Activated CD4-positive, alpha-beta T cell treated with anti-CD3 and anti-CD28 coated beads, Interleukin-2, amount 50 U/mL, for 48 hours (primary cell): ENCODE results near the gene PDE8A.

ENCODE experiments used
- DNase-seq, 2 experiments: peaks; one replicate each; pipeline ENCODE4 v3.0.0-alpha.2; 2020

PDE8A gene

DNA sequence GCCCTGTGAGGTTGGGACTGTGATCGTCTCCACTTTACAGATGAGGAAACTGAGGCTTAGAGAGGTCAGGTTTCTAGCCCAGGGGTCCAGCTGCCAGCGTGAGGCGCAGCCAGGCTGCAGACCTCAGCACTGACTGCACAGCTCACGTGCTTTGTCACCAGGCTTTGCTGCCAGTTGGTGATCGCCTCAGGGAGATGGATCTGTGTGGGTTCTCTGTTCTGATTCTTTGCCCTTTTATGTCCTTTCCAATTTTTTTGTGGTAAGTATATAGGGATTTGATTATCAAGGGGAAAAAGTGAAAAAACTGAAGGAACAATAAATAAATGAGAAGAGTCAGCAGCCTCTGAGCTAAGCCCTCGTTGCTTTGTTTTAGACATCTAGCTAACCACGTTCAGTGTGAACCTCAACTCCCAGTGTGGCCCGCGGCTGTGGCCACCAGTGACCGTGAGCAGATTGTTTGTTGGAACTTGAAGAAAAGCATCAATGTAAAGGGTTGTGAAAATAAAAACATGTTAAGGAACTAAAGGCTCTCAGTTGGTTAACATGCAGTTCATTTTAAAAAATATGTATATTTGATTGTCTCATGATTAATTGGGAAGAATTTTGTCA, 117.6 kb downstream of the PDE8A start:
- DNase-seq = no peak

DNA sequence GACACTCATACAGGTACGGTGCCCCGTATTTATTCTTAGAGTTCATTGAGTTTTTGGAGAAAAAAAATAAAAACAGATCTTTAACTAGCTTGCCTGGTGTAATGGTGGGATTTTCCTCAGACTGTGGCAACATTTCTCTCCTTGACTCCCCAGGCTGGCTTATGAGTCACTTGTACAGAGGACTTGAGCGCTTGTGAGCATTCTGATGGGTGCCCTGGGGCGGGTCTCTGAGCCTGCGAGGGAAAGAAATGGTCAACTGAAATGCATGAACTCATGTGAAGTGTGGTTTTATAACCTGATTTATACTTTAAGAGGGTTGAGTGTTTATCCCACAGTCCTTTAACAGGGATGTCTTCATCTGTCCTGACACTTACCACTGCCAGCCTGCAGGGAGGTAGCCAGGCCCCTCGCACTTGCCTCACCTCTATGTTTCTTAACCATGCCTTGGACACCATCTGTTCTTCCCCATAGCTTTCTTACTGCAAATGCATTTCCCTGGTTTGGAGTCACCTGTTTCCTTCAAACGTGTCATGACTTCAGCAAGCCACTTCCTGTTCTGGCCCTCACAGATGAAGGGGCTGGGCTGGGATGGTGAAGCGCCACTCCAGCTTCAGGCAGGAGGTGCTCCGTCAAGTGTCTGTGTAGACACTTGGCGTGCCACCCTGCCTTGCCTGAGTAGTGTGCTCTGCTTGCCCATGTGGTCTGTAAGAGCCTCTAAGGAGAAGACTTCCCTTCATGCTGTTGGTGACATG, 118.7 kb downstream of the PDE8A start:
- DNase-seq = no peak

DNA sequence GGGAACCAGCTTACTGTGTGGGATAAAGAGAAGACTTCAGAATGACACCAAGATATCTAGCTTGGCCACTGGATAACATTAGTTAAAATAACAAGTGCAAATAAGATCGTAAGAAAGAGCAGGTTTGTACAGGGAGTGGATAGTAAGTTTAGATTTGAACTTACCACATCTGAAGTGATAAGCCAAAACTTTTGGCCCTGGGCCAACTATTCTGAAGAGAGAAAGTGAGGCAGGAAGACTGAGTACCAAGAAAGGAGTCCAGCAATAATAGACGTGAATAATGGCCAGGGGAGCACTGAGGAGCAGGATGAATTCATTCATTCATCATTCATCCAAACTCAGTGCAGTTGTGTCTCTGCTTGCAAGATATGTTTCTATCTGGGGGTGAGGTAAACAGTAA, 122.9 kb downstream of the PDE8A start:
- no peak for DNase-seq

DNA sequence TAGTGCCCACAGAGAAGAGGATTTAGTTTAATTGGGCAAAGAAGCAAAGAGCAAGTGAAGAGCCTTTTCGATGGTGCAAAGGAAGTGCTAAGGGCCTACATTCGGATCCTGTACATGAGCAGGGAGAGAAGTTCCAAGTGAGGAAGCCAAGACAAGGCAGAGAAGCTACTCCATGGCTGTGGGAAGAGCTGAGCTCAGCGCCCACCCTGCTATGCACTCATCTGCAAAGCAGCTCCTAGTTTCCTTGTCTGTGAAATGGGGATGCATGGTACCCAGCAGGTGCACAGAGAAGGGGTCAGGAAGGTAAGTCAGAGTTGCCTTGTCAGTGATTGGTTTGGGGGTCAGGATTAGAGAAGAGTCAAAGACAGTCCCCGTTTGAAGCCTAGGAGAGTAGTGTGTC, 126.5 kb downstream of the PDE8A start:
- no peak for DNase-seq

DNA sequence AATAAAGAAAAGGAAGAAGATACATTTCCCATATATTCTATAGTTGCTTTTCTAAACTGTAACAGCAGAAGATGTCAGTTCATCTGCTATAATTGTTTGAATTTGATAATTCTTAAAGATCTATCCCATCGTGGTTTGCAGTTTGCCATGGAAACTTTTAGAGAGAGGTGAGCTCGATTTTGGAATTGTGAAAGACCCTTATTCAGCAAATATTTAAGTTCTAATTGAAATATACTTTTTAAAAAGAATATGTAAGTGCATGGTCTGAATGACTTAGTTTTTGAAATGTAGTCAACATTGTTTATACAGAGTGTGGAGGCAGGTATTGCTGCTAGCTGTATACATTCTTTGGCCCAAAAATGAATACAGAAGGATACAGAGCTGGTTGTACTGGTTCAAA, 127.7 kb downstream of the PDE8A start:
- DNase-seq = no peak

DNA sequence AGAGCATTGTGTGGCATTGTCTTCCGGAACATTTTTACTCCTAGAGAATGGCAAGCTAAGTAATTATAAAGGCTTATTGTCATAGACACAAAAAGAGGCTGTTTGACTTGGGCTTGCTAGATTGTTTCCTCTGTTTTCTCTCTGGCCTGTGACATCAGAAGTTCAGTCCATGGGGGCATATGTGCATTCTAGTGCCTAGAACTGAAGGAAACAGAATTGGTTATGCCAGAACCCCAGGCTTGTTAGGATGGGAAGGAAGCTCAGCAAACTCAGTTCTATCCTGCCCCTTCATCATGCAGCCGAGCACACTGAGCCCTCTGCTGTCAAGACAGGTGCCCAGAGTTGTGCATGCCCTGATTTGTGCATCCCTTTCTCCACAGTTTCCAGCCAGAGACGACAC, 131.3 kb downstream of the PDE8A start:
- no peak for DNase-seq

DNA sequence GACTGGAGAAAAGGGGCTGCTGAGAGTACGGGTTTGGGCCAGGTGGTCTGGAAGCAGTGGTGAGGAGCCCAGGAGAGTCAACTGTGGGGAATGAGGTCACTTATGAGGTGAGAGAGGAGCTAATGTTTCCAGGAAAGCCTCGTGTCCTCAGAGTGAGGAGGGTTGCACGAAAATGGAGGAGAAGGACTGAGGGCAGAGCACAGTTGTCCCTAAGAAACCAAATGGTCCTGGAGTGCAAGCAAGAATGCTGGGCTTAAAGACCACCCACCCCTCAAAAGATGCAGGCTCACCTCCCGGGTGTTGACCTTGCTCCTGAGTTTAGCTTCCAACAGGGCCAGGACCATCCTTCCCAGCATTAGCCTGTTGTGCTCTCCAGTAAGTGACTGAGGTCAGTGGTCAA, 133.2 kb downstream of the PDE8A start:
- no peak for DNase-seq

DNA sequence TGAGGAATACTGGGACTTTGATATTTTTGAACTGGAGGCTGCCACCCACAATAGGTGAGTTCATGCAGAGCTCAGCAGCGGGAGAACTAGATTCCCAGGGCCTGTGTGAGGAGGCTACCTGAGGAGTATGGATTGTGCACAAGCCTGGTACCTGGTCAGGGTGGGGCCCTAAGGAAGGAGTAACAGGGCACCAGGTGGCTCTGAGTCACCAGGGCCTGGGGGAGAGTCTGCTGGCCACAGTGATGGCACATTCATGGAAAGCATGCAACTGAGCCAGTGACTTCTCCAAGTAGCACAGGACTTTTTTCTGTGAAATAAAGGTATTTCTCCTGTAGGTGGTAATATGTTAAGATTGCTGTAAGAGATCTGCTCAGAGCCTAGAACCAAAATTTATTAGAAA, 134.4 kb downstream of the PDE8A start:
- DNase-seq = no peak

DNA sequence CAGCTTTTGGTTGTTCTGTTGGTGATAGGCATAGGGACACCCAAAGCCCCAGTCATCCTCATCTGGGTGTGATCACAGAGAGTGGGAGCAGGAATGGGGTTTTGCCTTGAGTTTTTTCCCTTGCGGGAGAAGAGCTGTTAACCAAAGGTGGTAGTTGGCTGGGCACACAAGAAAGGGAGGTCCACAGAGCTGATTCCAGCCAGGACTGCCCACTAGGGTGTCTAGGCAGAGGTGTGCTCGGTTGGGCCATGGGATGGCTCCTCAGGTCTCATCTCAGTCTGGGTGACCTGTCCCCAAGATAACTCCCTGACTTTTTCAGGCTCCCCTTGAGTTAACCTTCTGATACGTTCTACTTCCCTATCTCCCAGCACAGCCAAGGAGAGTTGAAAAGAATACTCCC, 134.8 kb downstream of the PDE8A start:
- no peak for DNase-seq

DNA sequence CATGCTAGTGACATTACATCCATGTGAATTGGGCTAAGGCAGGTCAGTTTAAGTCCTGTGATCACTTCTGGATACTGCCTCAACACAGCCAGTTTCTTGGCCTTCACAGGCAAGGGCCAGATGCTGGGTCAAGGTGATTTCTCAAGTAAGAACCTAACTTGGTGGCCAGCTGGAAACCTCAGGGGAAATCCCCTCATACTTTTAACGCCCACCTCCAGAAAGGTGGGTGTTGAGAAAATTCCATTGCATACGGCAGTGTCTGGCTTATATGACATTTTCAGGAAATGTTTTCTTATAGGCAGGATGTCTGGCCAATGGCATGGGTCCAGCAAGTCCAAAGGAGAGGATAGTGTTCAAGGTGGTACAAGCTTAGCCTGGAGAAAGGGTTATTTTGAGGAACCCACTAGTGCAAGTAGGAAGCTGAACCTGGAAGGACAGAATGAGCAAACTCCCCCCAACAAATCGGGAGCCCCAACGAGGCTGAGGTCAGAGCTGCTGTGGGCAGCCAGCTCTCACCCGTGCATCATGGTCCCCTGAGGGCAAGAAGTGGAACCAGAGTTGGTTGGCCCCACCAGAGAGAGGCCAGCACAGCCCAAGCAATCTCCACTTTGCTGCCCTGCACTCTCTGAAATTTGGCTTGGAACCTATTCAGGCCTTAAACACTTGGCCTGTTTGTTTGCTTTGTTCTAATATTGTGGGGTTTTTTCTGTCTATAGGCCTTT, 135.4 kb downstream of the PDE8A start:
- peak in 1 of 2 experiments; percentile 8 for DNase-seq

DNA sequence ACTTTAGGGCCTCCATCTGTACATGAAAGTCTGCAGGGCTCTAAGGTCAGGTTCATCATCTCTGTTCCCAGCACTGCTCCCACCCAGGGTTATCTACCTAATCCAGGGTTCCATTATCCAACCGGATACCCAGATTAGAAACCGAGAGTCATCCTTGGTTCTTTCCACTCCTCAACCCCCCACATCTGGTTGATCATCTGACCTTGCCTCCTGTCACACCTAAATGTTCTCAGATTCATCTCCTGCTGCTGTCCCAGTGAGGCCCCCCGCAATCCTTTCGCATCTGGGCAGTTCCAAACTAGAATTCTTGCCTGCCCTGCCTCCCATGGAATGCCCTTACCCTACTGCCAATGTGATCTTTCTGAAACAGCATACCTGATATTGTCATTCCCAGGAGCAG, 136.5 kb downstream of the PDE8A start:
- DNase-seq = no peak

DNA sequence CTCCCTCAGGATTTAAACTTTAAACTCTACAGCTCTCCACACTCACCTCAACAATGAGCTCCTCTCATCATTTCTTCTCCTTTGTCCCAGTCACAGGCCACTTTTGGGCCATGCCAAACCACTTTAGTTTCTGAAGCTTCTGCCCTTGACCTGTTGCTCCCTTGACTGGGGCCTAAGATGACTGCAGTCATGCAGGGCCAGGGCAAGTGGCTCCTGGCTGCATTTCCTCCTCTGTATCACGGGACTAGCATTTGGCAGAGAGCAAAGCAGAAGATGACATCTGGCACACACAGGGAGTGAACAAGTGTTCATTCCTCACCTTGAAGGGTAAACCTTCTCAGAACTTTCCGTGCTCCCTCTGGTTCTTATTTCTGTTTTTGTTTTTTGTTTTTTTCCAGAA, 136.9 kb downstream of the PDE8A start:
- no peak for DNase-seq

DNA sequence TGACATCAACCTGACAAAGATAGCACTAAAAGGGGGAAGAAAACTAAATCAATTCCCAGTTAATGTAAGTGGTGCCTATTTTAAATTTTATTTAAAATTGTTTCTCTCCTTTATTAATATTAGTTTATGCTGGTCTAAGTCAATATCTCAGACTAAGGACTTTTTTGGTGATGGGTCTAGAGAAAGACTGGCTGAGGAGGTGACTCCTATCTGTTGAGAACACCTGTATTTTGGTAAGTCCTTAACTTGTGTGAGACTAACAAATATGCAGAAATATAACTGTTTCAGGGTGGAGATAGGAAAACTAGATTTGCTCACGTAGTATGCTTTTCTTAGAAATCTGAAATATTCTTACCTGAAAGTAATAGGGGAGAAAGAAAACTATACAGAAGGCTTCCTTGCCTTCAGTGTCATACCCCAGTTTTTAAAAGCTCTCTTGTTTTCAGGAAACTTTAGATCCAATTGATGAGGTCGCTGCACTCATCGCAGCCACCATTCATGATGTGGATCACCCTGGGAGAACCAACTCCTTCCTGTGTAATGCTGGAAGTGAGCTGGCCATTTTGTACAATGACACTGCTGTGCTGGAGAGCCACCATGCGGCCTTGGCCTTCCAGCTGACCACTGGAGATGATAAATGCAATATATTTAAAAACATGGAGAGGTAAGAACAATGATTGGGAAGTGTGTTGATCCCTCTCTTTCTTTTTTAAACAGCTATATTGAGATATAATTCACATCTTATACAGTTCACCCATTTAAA, 138.9 kb downstream of the PDE8A start:
- DNase-seq = no peak

DNA sequence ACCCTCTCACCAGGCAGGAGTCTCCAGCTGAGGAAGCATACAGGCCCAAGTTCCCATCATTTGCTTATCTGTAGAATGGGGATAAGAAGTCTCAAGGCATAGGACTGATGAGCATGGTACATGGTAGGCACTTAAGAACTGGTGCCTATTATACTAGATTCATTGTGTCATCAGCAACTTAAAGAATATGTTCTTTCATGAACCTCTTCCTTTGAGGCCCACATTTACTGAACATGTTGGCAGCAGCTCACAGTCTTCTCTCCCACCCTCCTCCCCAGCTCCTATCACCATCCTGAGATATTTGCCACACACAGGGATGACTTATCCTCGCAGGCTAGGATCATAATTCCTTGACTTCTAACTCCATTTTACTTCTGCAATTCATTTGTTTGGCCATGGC, 142.5 kb downstream of the PDE8A start:
- no peak for DNase-seq

DNA sequence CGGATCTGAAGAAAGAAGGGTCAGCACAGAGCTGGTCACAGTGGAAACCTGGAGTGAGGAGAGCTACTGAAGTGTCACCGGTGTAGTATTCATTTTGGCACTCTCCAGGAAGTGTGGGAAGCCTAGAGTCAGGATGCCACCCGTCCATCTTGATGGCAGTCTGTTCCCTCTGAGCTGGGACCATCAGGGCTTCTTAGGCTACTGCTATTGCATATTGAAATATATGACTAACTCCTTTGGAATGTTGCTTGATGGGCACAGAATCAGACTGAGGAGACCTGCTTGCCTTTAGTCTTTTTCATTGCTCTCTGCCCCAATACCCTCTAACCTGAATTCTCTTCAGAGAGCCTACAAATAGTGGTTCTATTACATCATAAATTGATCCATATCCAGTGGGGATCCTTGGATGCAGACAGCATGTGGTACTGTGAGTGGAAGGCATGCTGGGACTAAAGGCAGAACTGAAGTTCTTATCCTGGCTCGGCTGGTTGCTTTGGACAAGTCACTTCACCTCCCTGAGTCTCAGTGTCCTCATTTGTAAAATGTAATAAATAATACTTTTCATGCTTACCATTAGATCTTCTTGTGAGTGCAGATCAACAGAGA, 143.5 kb downstream of the PDE8A start:
- no peak for DNase-seq

DNA sequence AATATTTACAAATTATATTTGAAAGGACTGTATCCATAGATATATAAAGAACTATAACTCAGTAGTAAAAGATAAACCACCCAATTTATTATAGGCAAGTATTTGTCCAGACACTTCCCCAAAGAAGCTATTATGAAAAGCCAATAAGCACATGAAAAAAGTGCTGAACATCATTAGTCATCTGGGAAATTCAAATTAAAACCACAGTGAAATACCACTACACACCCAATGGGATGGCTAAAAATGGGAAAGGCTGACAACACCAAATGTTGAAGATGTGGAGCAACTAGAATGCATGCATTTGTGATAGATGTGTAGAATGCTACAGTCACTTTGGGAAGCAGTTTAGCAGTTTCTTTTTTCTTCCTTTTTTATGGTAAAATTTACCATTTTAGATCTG, 147.0 kb downstream of the PDE8A start:
- no peak for DNase-seq

DNA sequence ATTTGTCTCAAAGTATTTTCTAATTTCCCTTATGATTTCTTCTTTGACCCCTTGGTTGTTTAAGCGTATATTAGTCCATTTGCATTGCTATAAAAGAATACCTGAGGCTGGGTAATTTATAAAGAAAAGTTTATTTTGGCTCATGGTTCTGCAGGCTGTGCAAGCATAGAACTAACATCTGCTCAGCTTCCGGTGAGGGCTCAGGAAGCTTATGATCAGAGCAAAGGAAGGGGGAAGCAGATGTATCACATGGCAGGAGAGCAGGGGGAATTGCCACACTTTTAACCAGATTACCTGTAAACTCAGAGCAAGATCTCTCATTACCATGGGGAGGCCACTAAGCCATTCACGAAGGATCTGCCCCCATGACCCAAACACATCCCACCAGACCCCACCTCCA, 148.2 kb downstream of the PDE8A start:
- DNase-seq = no peak

DNA sequence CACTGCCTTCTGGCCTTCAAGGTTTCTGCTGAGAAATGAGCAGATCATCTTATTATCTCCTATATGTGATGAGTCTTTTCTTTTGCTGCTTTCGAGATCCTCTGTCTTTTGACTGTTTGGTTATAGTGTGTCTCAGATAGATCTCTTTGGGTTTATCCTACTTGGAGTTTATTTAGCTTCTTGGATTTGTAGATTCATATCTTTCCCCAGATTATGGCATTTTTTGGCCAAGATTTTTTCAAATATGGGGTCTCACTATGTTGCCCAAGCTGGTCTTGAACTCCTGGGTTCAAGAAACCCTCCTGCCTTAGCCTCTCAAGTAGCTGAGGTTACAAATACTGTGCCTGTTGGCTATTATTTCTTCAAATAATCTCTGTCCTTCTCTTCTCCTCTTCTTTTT, 150.3 kb downstream of the PDE8A start:
- no peak for DNase-seq

DNA sequence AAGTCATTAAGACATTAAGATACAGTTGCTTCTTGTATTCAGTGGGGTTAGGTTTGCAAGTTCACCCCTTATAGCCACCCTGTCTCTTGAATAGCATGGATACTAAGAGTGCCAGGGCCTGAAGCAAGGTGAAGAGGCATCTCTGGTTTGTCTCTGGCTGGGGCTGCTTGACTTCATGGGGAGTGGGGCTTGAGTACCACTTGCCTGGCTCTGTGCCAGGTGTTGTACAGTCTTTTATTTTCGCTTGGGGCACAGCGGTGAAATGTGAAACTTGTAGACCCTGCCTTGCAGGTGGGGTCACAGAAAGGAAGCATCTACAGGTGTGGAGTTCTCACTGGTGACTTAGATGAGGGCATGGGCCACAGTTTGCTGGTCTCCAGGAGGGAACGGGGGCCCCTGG, 152.1 kb downstream of the PDE8A start:
- no peak for DNase-seq

DNA sequence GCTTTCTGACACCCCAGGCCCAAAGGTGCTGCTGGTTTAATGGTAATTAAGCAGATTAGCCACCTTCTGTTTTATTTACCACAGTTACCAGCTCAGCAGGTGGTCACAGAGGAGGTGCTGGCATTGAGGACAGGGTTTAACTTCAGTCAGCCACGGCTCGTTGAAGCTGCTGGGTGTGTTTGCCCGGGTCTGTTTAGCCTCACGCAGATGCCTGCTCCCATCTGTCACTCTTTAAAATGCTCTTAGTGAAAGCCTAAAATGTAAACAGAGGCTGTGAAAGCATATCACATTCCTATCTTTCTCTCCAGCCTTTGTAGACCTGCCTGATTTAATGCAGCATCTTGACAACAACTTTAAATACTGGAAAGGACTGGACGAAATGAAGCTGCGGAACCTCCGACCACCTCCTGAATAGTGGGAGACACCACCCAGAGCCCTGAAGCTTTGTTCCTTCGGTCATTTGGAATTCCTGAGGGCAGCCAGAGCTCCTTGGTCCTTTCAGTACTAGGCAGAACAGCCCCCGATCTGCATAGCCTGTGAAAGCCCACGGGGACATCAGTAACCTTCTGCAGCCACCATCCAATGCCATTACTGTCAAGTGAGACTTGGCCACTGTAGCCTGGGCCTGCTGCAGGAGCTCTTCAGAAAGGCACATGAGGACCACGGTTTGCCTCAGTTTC, 156.0 kb downstream of the PDE8A start:
- DNase-seq = no peak

DNA sequence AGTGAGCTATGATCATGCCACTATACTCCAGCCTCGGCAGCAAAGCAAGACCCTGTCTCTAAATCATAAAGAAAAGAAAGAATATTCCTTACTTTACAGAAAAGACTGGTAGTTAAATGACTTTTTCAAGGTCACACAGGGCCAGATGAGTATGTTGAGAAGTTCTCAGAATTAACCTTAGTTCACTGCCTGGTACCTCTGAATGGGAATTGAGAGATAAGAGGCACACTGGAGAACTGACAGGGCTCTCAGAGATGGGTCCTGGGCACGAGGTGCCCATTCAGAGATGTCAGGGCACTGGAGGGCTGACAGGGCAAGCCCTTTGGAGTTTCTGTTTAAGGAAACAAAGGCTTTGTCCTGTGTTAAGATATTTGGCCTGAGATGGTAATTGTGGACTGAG, 157.7 kb downstream of the PDE8A start:
- DNase-seq = no peak

DNA sequence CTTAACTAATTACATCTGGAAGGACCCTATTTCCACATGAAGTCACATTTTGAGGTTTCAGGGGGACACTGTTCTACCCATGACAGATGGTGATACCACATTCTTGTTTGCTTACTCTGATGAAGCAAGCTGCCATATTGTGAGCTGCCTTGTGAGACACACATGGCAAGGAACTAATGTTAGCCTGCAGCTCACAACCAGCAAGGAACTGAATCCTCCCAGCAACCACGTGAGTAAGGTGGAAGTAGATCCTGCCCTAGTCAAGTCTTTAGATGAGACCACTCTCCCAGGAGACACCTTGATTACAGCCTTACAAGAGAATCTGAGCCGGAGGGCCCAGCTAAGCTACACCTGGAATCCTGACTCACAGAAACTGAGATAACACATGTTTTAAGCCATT, 160.1 kb downstream of the PDE8A start:
- DNase-seq = no peak

DNA sequence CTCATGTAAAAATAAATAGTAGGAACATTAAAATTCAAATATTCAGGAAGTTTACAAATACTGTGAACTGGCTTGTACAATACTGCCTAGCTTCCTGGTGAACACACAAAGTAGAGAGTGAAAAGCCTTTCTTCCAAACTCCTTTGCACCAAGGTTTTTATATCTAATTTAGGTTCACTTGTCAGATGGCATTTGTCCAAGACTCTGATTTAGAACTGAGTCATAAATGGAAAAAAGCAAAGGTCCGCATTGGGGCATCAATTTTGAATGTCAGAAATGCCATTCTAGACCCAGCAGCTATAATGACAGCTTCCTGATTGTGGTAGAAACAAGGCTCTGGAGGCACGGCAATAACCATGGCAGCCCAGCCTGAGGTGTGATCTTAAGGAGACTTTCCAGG, 160.7 kb downstream of the PDE8A start:
- no peak for DNase-seq
